ENCODE results near the gene RPLP2.

RPLP2 gene

GRCh38 chr11:816433-816779, 6.6 kb downstream of the RPLP2 start:
- POLR2A ChIA-PET = interaction anchor here (0.6 kb wide), 1 partner anchor 135 kb away, joined by 4 read pairs; no protein-coding TSS in a partner anchor
- DNase-seq (ENCODE audit: extremely low spot score) = no peak
- no peak for TF ChIP-seq CTCF (IDR thresholded peaks at IDR 0.05; ENCODE audit: control extremely low read depth, extremely low read depth, low read depth, missing control alignments)
- CTCF ChIA-PET = no interaction called here

DNA sequence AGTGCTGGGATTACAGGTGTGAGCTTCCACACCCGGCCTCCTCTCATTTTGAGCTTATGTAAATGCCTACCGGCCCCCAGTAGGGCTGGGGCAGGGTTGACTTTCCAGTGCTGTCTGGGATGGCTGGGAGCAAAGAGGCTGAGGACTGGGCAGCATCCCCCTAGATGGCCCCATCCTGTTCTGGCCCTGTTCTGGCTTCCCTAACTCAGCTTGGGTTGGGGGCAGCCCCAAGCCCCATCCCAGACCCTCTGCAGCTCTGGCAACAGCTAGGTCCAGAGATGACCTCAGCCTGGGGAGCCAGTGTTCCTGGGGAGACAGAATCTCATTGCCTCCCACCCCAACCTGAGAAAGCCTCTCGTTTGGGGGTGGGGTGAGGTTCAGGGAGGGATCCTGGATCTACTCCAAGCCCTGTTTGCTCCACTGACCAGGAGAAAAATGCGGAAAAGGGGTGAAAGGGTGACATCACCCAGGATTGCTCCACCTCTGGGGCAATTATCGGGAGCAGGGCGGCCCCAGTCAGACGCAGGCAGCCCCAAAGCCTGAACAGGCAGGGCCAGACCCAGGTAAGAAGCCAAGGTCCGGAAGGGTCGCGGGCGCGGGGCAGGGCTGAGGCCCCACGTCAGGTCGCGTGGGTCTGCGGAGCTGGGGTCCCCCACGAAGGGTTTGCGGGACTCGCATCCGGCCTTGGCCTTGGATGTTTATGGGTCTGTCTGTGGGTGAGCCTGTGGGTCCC, 8.8 kb downstream of the RPLP2 start, which contains the start of gene PNPLA2:
TSS of gene PNPLA2 (plus strand) at position 519 of the 733 bp plus-strand sequence. CDS start 805 bp downstream, outside the sequence.
- no peak for DNase-seq (ENCODE audit: extremely low spot score)
- ChIA-PET POLR2A (interaction anchor here (0.6 to 2.4 kb wide), 14 partner anchors 8 to 312 kb away, joined by 3 to 35 read pairs (median 4); partner anchors contain the start of genes CD151, CRACR2B, HRAS and RNH1), CTCF (interaction anchor here (1.0 to 2.7 kb wide), 6 partner anchors 7 to 24 kb away, joined by 3 to 11 read pairs (median 6); partner anchors contain the start of genes CD151, CRACR2B, POLR2L and TSPAN4)
- TF ChIP-seq CTCF (IDR thresholded peaks at IDR 0.05; ENCODE audit: control extremely low read depth, extremely low read depth, low read depth, missing control alignments) = no peak

DNA sequence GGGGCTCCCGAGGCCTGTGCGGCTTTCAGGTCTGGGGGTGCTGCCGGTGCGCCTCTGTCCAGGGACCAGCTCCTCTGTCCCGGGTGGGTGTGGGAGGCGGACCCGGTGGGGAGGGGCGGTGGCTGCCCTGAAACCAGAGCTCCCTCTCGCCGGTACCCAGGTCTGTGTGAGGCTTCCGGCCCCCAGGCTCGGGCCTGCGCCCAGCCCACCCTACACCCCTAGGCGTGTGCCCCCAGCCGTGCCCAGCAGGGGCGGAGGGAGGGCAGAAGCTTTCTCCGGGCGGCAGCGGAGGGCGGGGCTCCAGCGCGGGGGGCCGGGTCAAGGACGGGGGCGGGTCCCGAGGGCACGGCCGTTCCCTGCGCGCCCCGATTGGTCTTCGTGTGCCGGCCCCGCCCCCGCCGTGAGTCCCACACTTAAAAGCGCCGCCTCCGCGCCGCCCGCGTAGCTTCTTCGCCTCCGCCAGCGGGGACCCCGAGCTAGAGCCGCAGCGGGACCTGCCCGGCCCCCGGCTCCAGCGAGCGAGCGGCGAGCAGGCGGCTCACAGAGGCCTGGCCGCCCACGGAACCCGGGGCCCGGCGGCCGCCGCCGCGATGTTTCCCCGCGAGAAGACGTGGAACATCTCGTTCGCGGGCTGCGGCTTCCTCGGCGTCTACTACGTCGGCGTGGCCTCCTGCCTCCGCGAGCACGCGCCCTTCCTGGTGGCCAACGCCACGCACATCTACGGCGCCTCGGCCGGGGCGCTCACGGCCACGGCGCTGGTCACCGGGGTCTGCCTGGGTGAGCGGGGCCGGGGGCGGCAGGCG, 9.6 kb downstream of the RPLP2 start:
- no peak for TF ChIP-seq CTCF (IDR thresholded peaks at IDR 0.05; ENCODE audit: control extremely low read depth, extremely low read depth, low read depth, missing control alignments)
- ChIA-PET POLR2A (interaction anchor here (0.6 to 2.4 kb wide), 16 partner anchors 9 to 313 kb away, joined by 3 to 35 read pairs (median 4); partner anchors contain the start of genes CD151, CEND1, CRACR2B and HRAS), CTCF (interaction anchor here (1.0 to 2.7 kb wide), 6 partner anchors 8 to 23 kb away, joined by 3 to 11 read pairs (median 6); partner anchors contain the start of genes CD151, CRACR2B, POLR2L and TSPAN4)

GRCh38 chr11:819943-820649, 10.3 kb downstream of the RPLP2 start:
- peak; percentile 89 for DNase-seq (ENCODE audit: extremely low spot score)
- POLR2A ChIA-PET = interaction anchor here (0.9 to 2.4 kb wide), 7 partner anchors 11 to 125 kb away, joined by 3 to 35 read pairs (median 4); partner anchors contain the start of genes CD151, CEND1, CRACR2B and RPLP2
- no peak for TF ChIP-seq CTCF (IDR thresholded peaks at IDR 0.05; ENCODE audit: control extremely low read depth, extremely low read depth, low read depth, missing control alignments)
- CTCF ChIA-PET = interaction anchor here (1.8 to 2.7 kb wide), 3 partner anchors 8 to 21 kb away, joined by 6 to 11 read pairs (median 8); partner anchors contain the start of gene CRACR2B

More for the DNA sequence above, 9.6 kb downstream of the RPLP2 start:
- DNase-seq (ENCODE audit: extremely low spot score) = peak; percentile 94

GRCh38 chr11:820655-821511, 11.1 kb downstream of the RPLP2 start:
- ChIA-PET POLR2A (interaction anchor here (1.8 to 2.4 kb wide), 3 partner anchors 10 to 24 kb away, joined by 4 to 35 read pairs (median 13); partner anchors contain the start of genes CD151, CRACR2B and RPLP2), CTCF (interaction anchor here (2.2 to 2.7 kb wide), 2 partner anchors 8 to 10 kb away, joined by 8 to 11 read pairs; partner anchors contain the start of gene CRACR2B)
- TF ChIP-seq CTCF (IDR thresholded peaks at IDR 0.05; ENCODE audit: control extremely low read depth, extremely low read depth, low read depth, missing control alignments) = no peak
- no peak for DNase-seq (ENCODE audit: extremely low spot score)

All from GM10248 (cell line).